Liver (tissue), 9 donors: ENCODE measurements around the gene TNFAIP1. TPM values are rescaled to one million over a fixed set of nuclear protein-coding genes. Genes with fewer than 3 reads are reported as not detected.
A peak's percentile ranks its signal among the peaks of the same experiment; 100 is the strongest.

Source experiments
- DNase-seq: peaks from one replicate; pipeline ENCODE4 v3.0.0-alpha.2; 2017; ENCODE audit warnings: low spot score
- H3K27ac ChIP-seq, 2 donors: one replicate each; pipeline ENCODE4 v1.7.0; 2013; ENCODE audit warnings: inconsistent platforms in 2 of 2, low read length in 2 of 2, control low read depth in 1 of 2, low read depth in 1 of 2, mild to moderate bottlenecking in 1 of 2
- H3K27me3 ChIP-seq, 4 donors: one replicate each; pipeline versions ENCODE4 v1.6.1 to v1.7.0; 2013; ENCODE audit warnings: low read length in 3 of 4, inconsistent platforms in 1 of 4, mild to moderate bottlenecking in 1 of 4, moderate library complexity in 1 of 4; ENCODE audit not compliant: control insufficient read depth in 4 of 4, insufficient read depth in 4 of 4
- H3K36me3 ChIP-seq, 4 donors: one replicate each; pipeline versions ENCODE4 v1.6.1 to v1.7.0; 2013; ENCODE audit warnings: low read length in 3 of 4, mild to moderate bottlenecking in 3 of 4, low read depth in 1 of 4, moderate library complexity in 1 of 4; ENCODE audit not compliant: control insufficient read depth in 4 of 4, insufficient read depth in 3 of 4
- H3K4me1 ChIP-seq, 4 donors: one replicate each; pipeline versions ENCODE4 v1.6.1 to v1.7.0; 2013; ENCODE audit warnings: low read length in 3 of 4, mild to moderate bottlenecking in 3 of 4, moderate library complexity in 1 of 4; ENCODE audit not compliant: control insufficient read depth in 4 of 4, insufficient read depth in 4 of 4
- H3K4me3 ChIP-seq, 3 donors: one replicate each; pipeline versions ENCODE4 v1.6.1 to v1.7.0; 2013; ENCODE audit warnings: low read length in 3 of 3, control low read depth in 1 of 3, low read depth in 1 of 3, mild to moderate bottlenecking in 1 of 3
- H3K9ac ChIP-seq, 2 donors: one replicate each; pipeline ENCODE4 v1.7.0; 2013; ENCODE audit warnings: low read length in 2 of 2, mild to moderate bottlenecking in 2 of 2, moderate library complexity in 2 of 2, control low read depth in 1 of 2, low read depth in 1 of 2
- H3K9me3 ChIP-seq, 4 donors: one replicate each; pipeline versions ENCODE4 v1.6.1 to v1.7.0; 2013; ENCODE audit warnings: low read length in 3 of 4; ENCODE audit not compliant: control insufficient read depth in 4 of 4
- EGR1 ChIP-seq, 2 donors: IDR thresholded peaks; 2 replicates each; pipeline ENCODE4 v1.6.1; 2016 to 2018; ENCODE audit warnings: antibody characterized with exemption in 2 of 2, low read depth in 2 of 2
- FOXA1 ChIP-seq: IDR thresholded peaks from 2 replicates; pipeline ENCODE4 v1.6.1; 2016; ENCODE audit warnings: antibody characterized with exemption
- FOXA2 ChIP-seq: IDR thresholded peaks from 2 replicates; pipeline ENCODE4 v1.6.1; 2016; ENCODE audit warnings: antibody characterized with exemption
- HNF4A ChIP-seq, 2 donors: conservative IDR thresholded peaks; 2 replicates each; pipeline ENCODE4 v1.6.1; 2016; ENCODE audit warnings: antibody characterized with exemption in 2 of 2, mild to moderate bottlenecking in 2 of 2
- HNF4G ChIP-seq: IDR thresholded peaks from 2 replicates; pipeline ENCODE4 v1.6.1; 2016; ENCODE audit warnings: antibody characterized with exemption
- JUND ChIP-seq, 2 donors: IDR thresholded peaks; 2 replicates each; pipeline ENCODE4 v1.6.1; 2016; ENCODE audit warnings: antibody characterized with exemption in 2 of 2
- NR2F2 ChIP-seq: IDR thresholded peaks from 2 replicates; pipeline ENCODE4 v1.6.1; 2016; ENCODE audit warnings: antibody characterized with exemption
- RAD21 ChIP-seq, 2 donors: IDR thresholded peaks; 2 replicates each; pipeline ENCODE4 v1.6.1; 2016; ENCODE audit warnings: antibody characterized with exemption in 2 of 2, mild to moderate bottlenecking in 2 of 2
- REST ChIP-seq: IDR thresholded peaks from 2 replicates; pipeline ENCODE4 v1.6.1; 2016; ENCODE audit warnings: antibody characterized with exemption, mild to moderate bottlenecking
- RXRA ChIP-seq, 2 donors: IDR thresholded peaks; 2 replicates each; pipeline ENCODE4 v1.6.1; 2017 to 2018; ENCODE audit warnings: antibody characterized with exemption in 2 of 2, mild to moderate bottlenecking in 1 of 2
- SP1 ChIP-seq: IDR thresholded peaks from 2 replicates; pipeline ENCODE4 v1.6.1; 2018; ENCODE audit warnings: antibody characterized with exemption, mild to moderate bottlenecking
- TAF1 ChIP-seq: conservative IDR thresholded peaks from 2 replicates; pipeline ENCODE4 v1.6.1; 2016; ENCODE audit warnings: antibody characterized with exemption, mild to moderate bottlenecking
- YY1 ChIP-seq: IDR thresholded peaks from 2 replicates; pipeline ENCODE4 v1.6.1; 2016; ENCODE audit warnings: antibody characterized with exemption, mild to moderate bottlenecking
- WGBS: extraction: QIAGEN DNeasy Blood & Tissue Kit; methylation state at CpG from one replicate; pipeline ENCODE4 v1.1.7; 2013; 5-methylcytosine and 5-hydroxymethylcytosine counted together
- polyA plus RNA-seq, 2 donors: library from polyadenylated mRNA; stranded (reverse) in 1 of 2; unstranded in 1 of 2; fragments of 200-250 nt in 1 of 2; fragments of >200 nt in 1 of 2; fragmentation: Nextera tagmentation in 1 of 2; extraction: Ambion mirVana in 1 of 2; gene quantifications; one replicate each; pipeline versions ENCODE4 v1.2.1 to v1.2.3, GENCODE V29; 2013 to 2015
- total RNA-seq, 2 donors: library from RNA; depleted of rRNA; stranded (reverse); fragments of >200 nt; gene quantifications; one replicate each; pipeline ENCODE4 v1.2.3, GENCODE V29; 2014
- TF ChIP-seq, protein P1 (sequence below): IDR thresholded peaks from 2 replicates; pipeline ENCODE4 v1.6.1; 2016; ENCODE audit warnings: antibody characterized with exemption
- TF ChIP-seq, protein P2 (sequence below): IDR thresholded peaks from 2 replicates; pipeline ENCODE4 v1.6.1; 2016; ENCODE audit warnings: antibody characterized with exemption
- TF ChIP-seq, protein P3 (sequence below): IDR thresholded peaks from 2 replicates; pipeline ENCODE4 v1.6.1; 2016; ENCODE audit warnings: antibody characterized with exemption
- donor health status: healthy.
- donor health status: healthy.
- donor health status: healthy.
- donor health status: healthy.
- donor health status: healthy.

The TNFAIP1 gene
- total and polyA plus RNA-seq, 4 donors = 11.7 to 31.7 (median 19.6) TPM

GRCh38 chr17:28334171-28334570, 1.4 kb upstream of the TNFAIP1 start:
- WGBS = 74% methylated on average over 6 of the region's 6 CpGs
- TF ChIP-seq HNF4G (no peak), TAF1 (no peak), EGR1 (IDR thresholded peaks at IDR 0.05; ENCODE audit: low read depth in 2 of 2) (no peak), SP1 (no peak)
- peak overlapping the region; percentile 85 to 93 (median 91) for H3K4me3 ChIP-seq
- peaks cover 4 to 39% (median 36%) of the 10 kb centered on the region in 4 donors for H3K4me1 ChIP-seq
- peak overlapping the region in 1 of 2 donors; percentile 74 for H3K9ac ChIP-seq
- no peaks in the 10 kb centered on the region for H3K9me3 ChIP-seq
- DNase-seq = no peak
- peaks cover 0 to 13% (median 5%) of the 10 kb centered on the region in 4 donors for H3K36me3 ChIP-seq
- H3K27ac ChIP-seq = no peak overlapping the region
- no peaks in the 10 kb centered on the region for H3K27me3 ChIP-seq

GRCh38 chr17:28334666-28335200, 828 bp upstream of the TNFAIP1 start:
- H3K9ac ChIP-seq = peak overlapping the region; percentile 64 to 74
- no peaks in the 10 kb centered on the region for H3K27me3 ChIP-seq
- TF ChIP-seq FOXA2 = no peak
- no peak for TF ChIP-seq JUND (IDR thresholded peaks at IDR 0.05)
- no peak for TF ChIP-seq REST
- no peak for TF ChIP-seq EGR1 (IDR thresholded peaks at IDR 0.05; ENCODE audit: low read depth in 2 of 2)
- no peak for TF ChIP-seq RAD21 (IDR thresholded peaks at IDR 0.05)
- TF ChIP-seq HNF4A (conservative IDR thresholded peaks at IDR 0.05) = no peak
- no peak for TF ChIP-seq NR2F2
- no peak for TF ChIP-seq SP1
- no peak for TF ChIP-seq YY1
- H3K9me3 ChIP-seq = no peaks in the 10 kb centered on the region
- WGBS = 8% methylated on average over 18 of the region's 18 CpGs
- no peak for DNase-seq
- peak overlapping the region; percentile 85 to 93 (median 91) for H3K4me3 ChIP-seq
- peak overlapping the region; percentile 93 to 96 for H3K27ac ChIP-seq
- H3K36me3 ChIP-seq = peaks cover 0 to 16% (median 6%) of the 10 kb centered on the region in 4 donors
- peaks cover 4 to 39% (median 36%) of the 10 kb centered on the region in 4 donors for H3K4me1 ChIP-seq

- Histone ChIP-seq H3K36me3 (peaks cover 5 to 25% (median 13%) of the 10 kb centered on the region in 4 donors), H3K4me1 (peaks cover 4 to 39% (median 36%) of the 10 kb centered on the region in 4 donors), H3K4me3 (peak overlapping the region; percentile 85 to 93 (median 91)), H3K9me3 (no peaks in the 10 kb centered on the region), H3K27me3 (no peaks in the 10 kb centered on the region), H3K27ac (peak overlapping the region; percentile 93 to 96), H3K9ac (peak overlapping the region; percentile 87 to 89)
- 6% methylated on average over 29 of the region's 29 CpGs for WGBS
- peak; percentile 44 for DNase-seq
- TF ChIP-seq FOXA1 = no peak
- no peak for TF ChIP-seq EGR1 (IDR thresholded peaks at IDR 0.05; ENCODE audit: low read depth in 2 of 2)
- TF ChIP-seq REST = peak; percentile 59
- peak; percentile 50 to 53 for TF ChIP-seq RXRA (IDR thresholded peaks at IDR 0.05)
- TF ChIP-seq, protein P1, sequence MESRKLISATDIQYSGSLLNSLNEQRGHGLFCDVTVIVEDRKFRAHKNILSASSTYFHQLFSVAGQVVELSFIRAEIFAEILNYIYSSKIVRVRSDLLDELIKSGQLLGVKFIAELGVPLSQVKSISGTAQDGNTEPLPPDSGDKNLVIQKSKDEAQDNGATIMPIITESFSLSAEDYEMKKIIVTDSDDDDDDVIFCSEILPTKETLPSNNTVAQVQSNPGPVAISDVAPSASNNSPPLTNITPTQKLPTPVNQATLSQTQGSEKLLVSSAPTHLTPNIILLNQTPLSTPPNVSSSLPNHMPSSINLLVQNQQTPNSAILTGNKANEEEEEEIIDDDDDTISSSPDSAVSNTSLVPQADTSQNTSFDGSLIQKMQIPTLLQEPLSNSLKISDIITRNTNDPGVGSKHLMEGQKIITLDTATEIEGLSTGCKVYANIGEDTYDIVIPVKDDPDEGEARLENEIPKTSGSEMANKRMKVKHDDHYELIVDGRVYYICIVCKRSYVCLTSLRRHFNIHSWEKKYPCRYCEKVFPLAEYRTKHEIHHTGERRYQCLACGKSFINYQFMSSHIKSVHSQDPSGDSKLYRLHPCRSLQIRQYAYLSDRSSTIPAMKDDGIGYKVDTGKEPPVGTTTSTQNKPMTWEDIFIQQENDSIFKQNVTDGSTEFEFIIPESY = peak; percentile 11
- TF ChIP-seq SP1 = peak; percentile 68
- TF ChIP-seq RAD21 (IDR thresholded peaks at IDR 0.05) = peak; percentile 38 to 49
- TF ChIP-seq, protein P2, sequence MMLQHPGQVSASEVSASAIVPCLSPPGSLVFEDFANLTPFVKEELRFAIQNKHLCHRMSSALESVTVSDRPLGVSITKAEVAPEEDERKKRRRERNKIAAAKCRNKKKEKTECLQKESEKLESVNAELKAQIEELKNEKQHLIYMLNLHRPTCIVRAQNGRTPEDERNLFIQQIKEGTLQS = peak; percentile 40
- peak; percentile 8 for TF ChIP-seq FOXA2
- peak; percentile 61 for TF ChIP-seq TAF1
- TF ChIP-seq, protein P3, sequence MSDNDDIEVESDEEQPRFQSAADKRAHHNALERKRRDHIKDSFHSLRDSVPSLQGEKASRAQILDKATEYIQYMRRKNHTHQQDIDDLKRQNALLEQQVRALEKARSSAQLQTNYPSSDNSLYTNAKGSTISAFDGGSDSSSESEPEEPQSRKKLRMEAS = no peak
- no peak for TF ChIP-seq HNF4G
Observed at GRCh38 chr17:28335959-28336871, 654 bp downstream of the TNFAIP1 start.
